ENCODE measurements around the gene ZDHHC24.

ZDHHC24 gene

GRCh38 chr11:66472054-66472453, 73.8 kb downstream of the ZDHHC24 start:
- no peak for DNase-seq (ENCODE audit: low spot score)

- no peak for DNase-seq (ENCODE audit: low spot score)
Measured at GRCh38 chr11:66471142-66471541, 74.7 kb downstream of the ZDHHC24 start.
